Activated CD8-positive, alpha-beta T cell treated with anti-CD3 and anti-CD28 coated beads, Interleukin-2, amount 10 ng/mL, durations not matched to agents 7 days and 5 days (primary cell): ENCODE results near the gene PRXL2A. TPM values are rescaled to one million over a fixed set of nuclear protein-coding genes. Genes with fewer than 3 reads are reported as not detected.
"Not testable (repeated sequence)": the region's sequence is repeated elsewhere in the genome, so short reads cannot be mapped to it uniquely, and the experiment has no call there.

Experiments used
- ATAC-seq: fragments of 150-1000 bp; cut with Tn5 transposase; one replicate; pipeline ENCODE4 v1.10.0; 2021; ENCODE audit warnings: moderate library complexity
- CTCF ChIA-PET: fragments of 350-600 bp; sonication (Branson Sonifier 250); formaldehyde crosslinking; loops from one replicate; lab custom pipeline; 2021; ENCODE audit warnings: antibody characterized with exemption; lab: Charles Lee
- POLR2A ChIA-PET: fragments of 350-600 bp; sonication (Branson Sonifier 250); formaldehyde crosslinking; loops from one replicate; lab custom pipeline; 2021; ENCODE audit warnings: antibody characterized with exemption; lab: Charles Lee
- DNase-seq: peaks from one replicate; pipeline ENCODE4 v3.0.0-alpha.2; 2020
- H3K27ac Mint-ChIP-seq: one replicate; pipeline ENCODE4 v1.8.0; 2021; ENCODE audit warnings: mild to moderate bottlenecking, mixed read lengths
- H3K27me3 Mint-ChIP-seq: one replicate; pipeline ENCODE4 v1.8.0; 2021; ENCODE audit warnings: low read depth, mixed read lengths
- H3K36me3 Mint-ChIP-seq: one replicate; pipeline ENCODE4 v1.8.0; 2021; ENCODE audit warnings: low read depth, mixed read lengths
- H3K4me1 Mint-ChIP-seq: one replicate; pipeline ENCODE4 v1.8.0; 2021; ENCODE audit warnings: low read depth, mixed read lengths
- H3K4me3 Mint-ChIP-seq: one replicate; pipeline ENCODE4 v1.8.0; 2021; ENCODE audit warnings: mild to moderate bottlenecking, mixed read lengths
- H3K9me3 Mint-ChIP-seq: one replicate; pipeline ENCODE4 v1.8.0; 2022; ENCODE audit warnings: mixed read lengths; ENCODE audit not compliant: insufficient read depth
- total RNA-seq, 2 experiments: library from RNA; stranded (reverse); gene quantifications; one replicate each; pipeline ENCODE4 v1.2.3, GENCODE V29; 2021

Gene PRXL2A, protein sequence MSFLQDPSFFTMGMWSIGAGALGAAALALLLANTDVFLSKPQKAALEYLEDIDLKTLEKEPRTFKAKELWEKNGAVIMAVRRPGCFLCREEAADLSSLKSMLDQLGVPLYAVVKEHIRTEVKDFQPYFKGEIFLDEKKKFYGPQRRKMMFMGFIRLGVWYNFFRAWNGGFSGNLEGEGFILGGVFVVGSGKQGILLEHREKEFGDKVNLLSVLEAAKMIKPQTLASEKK
- total RNA-seq: 10 to 100 TPM; 14.9 to 15.3 TPM

DNA sequence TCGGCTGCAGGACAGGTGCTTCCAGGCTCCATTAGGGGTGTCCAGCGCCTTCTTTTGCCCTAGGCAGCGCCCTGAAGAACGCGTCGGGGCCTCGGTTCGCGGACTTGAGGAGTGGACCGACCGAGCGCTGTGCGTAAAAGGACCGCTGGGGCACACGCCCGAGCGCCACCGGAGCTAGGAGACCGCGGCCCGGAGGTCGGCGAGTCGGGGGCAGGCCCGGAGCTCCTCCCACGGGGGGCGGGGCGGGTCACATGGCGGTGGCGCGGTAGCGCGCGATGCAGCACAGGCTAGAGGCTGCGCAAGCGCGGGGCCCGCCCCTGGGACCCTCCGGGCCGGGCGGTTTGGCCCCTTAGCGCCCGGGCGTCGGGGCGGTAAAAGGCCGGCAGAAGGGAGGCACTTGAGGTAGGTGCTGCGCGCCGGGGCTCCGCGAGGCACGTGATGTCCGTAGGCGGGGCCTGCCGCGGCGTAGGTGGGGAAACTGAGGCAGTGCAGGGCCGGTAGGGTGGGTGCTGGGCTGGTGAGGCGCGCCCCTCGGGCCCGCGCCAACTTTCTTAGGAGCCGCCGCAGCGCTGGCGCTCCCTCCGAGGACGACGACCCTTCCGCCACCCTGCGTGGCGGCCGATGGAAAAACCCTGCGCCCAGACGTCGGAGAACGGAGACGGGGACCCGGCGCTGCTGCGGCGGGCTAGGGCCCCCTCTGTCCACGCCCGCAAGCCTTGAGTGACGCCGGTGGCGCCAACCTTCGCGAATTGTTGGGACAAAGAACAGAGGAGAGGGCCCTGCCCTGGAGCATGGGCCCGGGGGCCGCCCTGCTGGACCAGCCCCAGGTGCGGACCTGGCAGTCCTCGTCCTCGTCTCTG, at the start of gene PRXL2A:
Gene PRXL2A (plus strand): TSS at position 310 of the 860 bp plus-strand sequence. CDS start 11,917 bp downstream, outside the sequence.
- Mint-ChIP-seq H3K36me3 (peaks cover 2% of the 10 kb centered on the region), H3K27ac (peak within 1 kb of the TSS; percentile 65), H3K4me3 (peak within 1 kb of the TSS; percentile 72), H3K27me3 (peaks cover 10% of the 10 kb centered on the region), H3K4me1 (peaks cover 26% of the 10 kb centered on the region), H3K9me3 (no peaks in the 10 kb centered on the region)
- ATAC-seq (peak; percentile 97), DNase-seq (peak; percentile 88)
- ChIA-PET POLR2A (interaction anchor here (0.6 to 0.7 kb wide), 2 partner anchors 14 to 578 kb away, joined by 3 to 4 read pairs; no protein-coding TSS in a partner anchor), CTCF (interaction anchor here (0.8 to 3.9 kb wide), 8 partner anchors 13 to 128 kb away, joined by 3 to 32 read pairs (median 7); no protein-coding TSS in a partner anchor)

DNA sequence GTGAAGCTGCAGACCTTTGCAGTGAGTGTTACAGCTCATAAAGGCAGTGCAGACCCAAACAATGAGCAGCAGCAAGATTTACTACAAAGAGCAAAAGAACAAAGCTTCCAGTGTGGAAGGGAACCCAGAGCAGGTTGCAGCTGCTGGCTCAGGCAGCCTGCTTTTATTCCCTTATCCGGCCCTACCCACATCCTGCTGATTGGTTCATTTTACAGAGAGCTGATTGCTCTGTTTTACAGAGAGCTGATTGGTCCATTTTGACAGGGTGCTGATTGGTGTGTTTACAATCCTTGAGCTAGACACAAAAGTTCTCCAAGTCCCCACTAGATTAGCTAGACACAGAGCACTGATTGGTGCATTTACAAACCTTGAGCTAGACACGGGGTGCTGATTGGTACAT, 49.4 kb upstream of the PRXL2A start:
- POLR2A ChIA-PET, H3K36me3 Mint-ChIP-seq, H3K27ac Mint-ChIP-seq, DNase-seq, H3K4me1 Mint-ChIP-seq, H3K9me3 Mint-ChIP-seq, ATAC-seq, H3K4me3 Mint-ChIP-seq: not testable (repeated sequence)
- peaks cover 41% of the 10 kb centered on the region for H3K27me3 Mint-ChIP-seq
- CTCF ChIA-PET: interaction anchor here (0.9 to 1.2 kb wide), 2 partner anchors 19 to 146 kb away, joined by 4 to 5 read pairs; no protein-coding TSS in a partner anchor

DNA sequence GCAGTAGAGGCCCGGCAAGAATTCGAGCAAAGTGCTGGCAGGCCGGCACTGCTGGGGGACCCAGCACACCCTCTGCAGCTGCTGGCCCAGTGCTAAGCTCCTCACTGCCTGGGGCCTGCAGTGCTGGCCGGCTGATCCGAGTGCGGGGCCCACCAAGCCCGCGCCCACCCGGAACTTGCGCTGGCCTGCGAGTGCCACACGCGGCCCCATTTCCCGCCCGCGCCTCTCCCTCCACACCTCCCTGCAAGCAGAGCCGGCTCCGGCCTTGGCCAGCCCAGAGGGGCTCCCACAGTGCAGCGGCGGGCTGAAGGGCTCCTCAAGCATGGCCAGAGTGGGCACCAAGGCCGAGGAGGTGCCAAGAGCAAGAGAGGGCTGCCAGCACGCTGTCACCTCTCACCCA, 48.7 kb upstream of the PRXL2A start:
- peaks cover 38% of the 10 kb centered on the region for H3K27me3 Mint-ChIP-seq
- DNase-seq: no peak
- no peaks in the 10 kb centered on the region for H3K36me3 Mint-ChIP-seq
- H3K9me3 Mint-ChIP-seq: no peaks in the 10 kb centered on the region
- POLR2A ChIA-PET: no interaction called here
- ATAC-seq: no peak
- no peak overlapping the region for H3K27ac Mint-ChIP-seq
- CTCF ChIA-PET: interaction anchor here (0.9 to 1.2 kb wide), 2 partner anchors 19 to 146 kb away, joined by 4 to 5 read pairs; no protein-coding TSS in a partner anchor
- no peak overlapping the region for H3K4me3 Mint-ChIP-seq
- peaks cover 10% of the 10 kb centered on the region for H3K4me1 Mint-ChIP-seq

DNA sequence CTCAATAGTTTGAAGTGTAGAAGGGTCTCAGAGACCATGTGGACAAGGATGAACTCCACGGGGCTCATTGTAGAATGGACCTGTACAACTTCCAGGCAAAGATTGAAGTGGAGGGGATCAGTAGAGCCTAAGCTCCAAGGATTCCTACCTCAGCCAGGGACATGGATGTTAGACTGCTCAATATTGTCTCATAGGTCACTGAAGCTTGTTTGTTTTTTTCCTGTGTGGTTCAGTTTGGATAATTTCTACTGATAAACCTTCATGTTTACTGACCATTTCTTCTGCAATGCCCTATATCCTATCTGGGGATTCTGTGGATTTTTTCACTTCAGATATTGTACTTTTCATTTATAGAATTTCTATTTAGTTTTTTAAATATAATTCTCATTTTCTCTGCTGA, 42.8 kb upstream of the PRXL2A start:
- no peak overlapping the region for H3K27ac Mint-ChIP-seq
- H3K9me3 Mint-ChIP-seq: peaks cover 18% of the 10 kb centered on the region
- ChIA-PET POLR2A (no interaction called here), CTCF (interaction anchor here (1.0 to 1.2 kb wide), 2 partner anchors 12 to 23 kb away, joined by 3 read pairs; no protein-coding TSS in a partner anchor)
- no peak overlapping the region for H3K4me3 Mint-ChIP-seq
- H3K36me3 Mint-ChIP-seq: no peaks in the 10 kb centered on the region
- DNase-seq: no peak
- H3K27me3 Mint-ChIP-seq: peaks cover 10% of the 10 kb centered on the region
- ATAC-seq: no peak
- H3K4me1 Mint-ChIP-seq: no peaks in the 10 kb centered on the region

DNA sequence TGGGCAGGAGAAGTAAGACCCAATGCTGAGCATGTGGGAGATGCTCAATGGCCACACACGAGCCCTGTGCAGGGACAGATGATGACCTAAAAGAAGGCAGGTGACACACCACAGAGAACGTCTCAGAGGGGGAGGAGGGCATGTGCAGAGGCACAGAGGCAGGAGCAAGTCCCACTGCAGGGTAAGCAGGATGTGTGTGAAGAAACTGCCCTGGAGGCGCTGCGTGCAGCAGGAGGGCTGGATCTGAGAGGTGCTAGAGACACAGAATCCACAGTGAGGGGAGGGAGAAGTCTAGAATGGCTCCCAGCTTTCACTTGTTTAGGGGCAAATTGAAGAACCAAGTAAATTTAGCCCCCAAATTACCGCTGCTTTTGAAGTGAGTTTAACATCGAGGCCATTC, 36.9 kb upstream of the PRXL2A start:
- Mint-ChIP-seq H3K4me1 (no peaks in the 10 kb centered on the region), H3K27ac (no peak overlapping the region), H3K36me3 (no peaks in the 10 kb centered on the region), H3K27me3 (peaks cover 2% of the 10 kb centered on the region), H3K4me3 (no peak overlapping the region), H3K9me3 (peaks cover 18% of the 10 kb centered on the region)
- POLR2A ChIA-PET: no interaction called here
- CTCF ChIA-PET: no interaction called here
- ATAC-seq (no peak), DNase-seq (no peak)

DNA sequence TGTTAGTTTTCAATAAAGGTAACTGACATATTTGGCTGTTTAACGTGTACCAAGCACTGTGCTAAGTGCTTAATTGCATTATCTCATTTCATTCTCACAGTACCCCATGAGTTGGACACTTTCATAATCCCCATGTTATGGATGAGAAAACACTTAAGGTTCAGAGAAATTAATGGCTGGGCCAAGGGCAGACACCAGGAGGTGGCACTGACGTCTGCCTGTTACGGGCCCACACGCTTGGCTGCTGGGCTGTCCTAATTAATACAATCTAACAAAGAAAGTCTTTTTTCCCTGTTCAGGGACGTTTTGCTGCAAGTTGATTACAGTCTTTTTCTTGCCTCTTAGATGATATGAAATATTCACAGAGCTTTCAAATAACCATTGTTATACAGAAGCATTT, 35.7 kb upstream of the PRXL2A start:
- ChIA-PET POLR2A (no interaction called here), CTCF (interaction anchor here (1.0 kb wide), 1 partner anchor 133 kb away, joined by 3 read pairs; no protein-coding TSS in a partner anchor)
- peaks cover 13% of the 10 kb centered on the region for H3K9me3 Mint-ChIP-seq
- ATAC-seq (no peak), DNase-seq (no peak)
- no peak overlapping the region for H3K27ac Mint-ChIP-seq
- H3K27me3 Mint-ChIP-seq: peaks cover 5% of the 10 kb centered on the region
- no peak overlapping the region for H3K4me3 Mint-ChIP-seq
- H3K4me1 Mint-ChIP-seq: no peaks in the 10 kb centered on the region
- H3K36me3 Mint-ChIP-seq: no peaks in the 10 kb centered on the region

DNA sequence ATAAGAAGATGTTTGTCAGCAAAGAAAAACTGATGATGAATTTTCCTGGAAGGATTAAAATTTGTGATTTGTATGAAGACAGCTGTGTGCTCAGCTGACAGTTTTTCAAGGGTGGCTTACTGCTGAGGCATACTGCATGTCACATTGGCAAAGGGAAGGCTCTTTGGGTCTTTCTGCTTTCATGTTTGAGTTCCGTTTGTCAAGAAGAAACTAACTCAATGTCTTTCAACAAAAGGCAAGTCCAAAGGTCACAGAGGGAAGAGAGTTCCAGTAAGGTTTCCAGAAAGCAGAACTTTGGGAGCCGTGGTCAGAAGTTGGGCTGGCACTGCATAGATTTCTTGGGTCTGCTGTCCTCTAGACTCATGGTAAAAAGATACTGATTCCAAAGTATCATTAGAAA, 34.8 kb upstream of the PRXL2A start:
- ChIA-PET POLR2A (no interaction called here), CTCF (interaction anchor here (1.0 kb wide), 1 partner anchor 132 kb away, joined by 3 read pairs; no protein-coding TSS in a partner anchor)
- H3K27me3 Mint-ChIP-seq: peaks cover 5% of the 10 kb centered on the region
- DNase-seq: no peak
- H3K9me3 Mint-ChIP-seq: peaks cover 6% of the 10 kb centered on the region
- H3K4me3 Mint-ChIP-seq: no peak overlapping the region
- H3K36me3 Mint-ChIP-seq: no peaks in the 10 kb centered on the region
- peaks cover 4% of the 10 kb centered on the region for H3K4me1 Mint-ChIP-seq
- no peak overlapping the region for H3K27ac Mint-ChIP-seq
- no peak for ATAC-seq

DNA sequence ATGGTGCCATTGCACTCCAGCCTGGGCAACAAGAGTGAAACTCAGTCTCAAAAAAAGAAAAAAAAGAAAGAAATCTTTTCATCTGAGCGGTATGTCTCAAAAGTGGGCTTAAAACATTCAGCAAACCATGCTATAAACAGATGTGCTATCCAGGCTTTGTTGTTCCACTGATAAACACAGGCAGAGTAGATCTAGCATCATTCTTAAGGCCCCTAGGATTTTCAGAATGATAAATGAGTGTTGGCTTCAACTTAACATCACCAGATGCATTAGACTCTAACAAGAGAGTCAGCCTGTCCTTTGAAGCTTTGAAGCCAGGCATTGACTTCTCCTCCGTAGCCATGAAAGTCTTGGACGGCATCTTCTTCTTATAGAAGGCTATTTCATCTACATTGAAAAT, 28.6 kb upstream of the PRXL2A start:
- POLR2A ChIA-PET: no interaction called here
- CTCF ChIA-PET: interaction anchor here (1.1 to 4.7 kb wide), 5 partner anchors 39 to 151 kb away, joined by 3 to 51 read pairs (median 7); no protein-coding TSS in a partner anchor
- no peak overlapping the region for H3K27ac Mint-ChIP-seq
- H3K36me3 Mint-ChIP-seq: no peaks in the 10 kb centered on the region
- DNase-seq: no peak
- no peak overlapping the region for H3K4me3 Mint-ChIP-seq
- H3K4me1 Mint-ChIP-seq: peaks cover 14% of the 10 kb centered on the region
- no peaks in the 10 kb centered on the region for H3K9me3 Mint-ChIP-seq
- H3K27me3 Mint-ChIP-seq: peaks cover 15% of the 10 kb centered on the region
- no peak for ATAC-seq

DNA sequence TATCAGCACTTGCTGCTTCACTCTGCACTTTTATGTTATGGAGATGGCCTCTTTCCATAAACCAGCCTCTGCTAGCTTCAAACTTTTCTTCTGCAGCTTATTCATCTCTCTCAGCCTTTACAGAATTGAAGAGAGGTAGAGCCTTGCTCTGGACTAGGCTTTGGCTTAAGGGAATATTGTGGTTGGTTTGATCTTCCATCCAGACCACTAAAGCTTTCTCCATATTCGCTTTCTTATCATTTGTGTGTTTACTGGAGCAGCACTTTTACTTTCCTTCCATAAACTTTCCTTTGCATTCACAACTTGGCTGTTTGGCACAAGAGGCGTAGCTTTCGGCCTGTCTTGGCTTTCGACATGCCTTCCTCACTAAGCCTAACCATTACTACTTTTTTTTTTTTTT, 28.2 kb upstream of the PRXL2A start:
- Mint-ChIP-seq H3K27me3 (peaks cover 15% of the 10 kb centered on the region), H3K4me3 (no peak overlapping the region), H3K4me1 (peaks cover 14% of the 10 kb centered on the region), H3K27ac (no peak overlapping the region), H3K9me3 (no peaks in the 10 kb centered on the region), H3K36me3 (no peaks in the 10 kb centered on the region)
- ATAC-seq (no peak), DNase-seq (no peak)
- POLR2A ChIA-PET: no interaction called here
- CTCF ChIA-PET: interaction anchor here (0.6 to 4.7 kb wide), 6 partner anchors 62 to 216 kb away, joined by 3 to 51 read pairs (median 4); no protein-coding TSS in a partner anchor

DNA sequence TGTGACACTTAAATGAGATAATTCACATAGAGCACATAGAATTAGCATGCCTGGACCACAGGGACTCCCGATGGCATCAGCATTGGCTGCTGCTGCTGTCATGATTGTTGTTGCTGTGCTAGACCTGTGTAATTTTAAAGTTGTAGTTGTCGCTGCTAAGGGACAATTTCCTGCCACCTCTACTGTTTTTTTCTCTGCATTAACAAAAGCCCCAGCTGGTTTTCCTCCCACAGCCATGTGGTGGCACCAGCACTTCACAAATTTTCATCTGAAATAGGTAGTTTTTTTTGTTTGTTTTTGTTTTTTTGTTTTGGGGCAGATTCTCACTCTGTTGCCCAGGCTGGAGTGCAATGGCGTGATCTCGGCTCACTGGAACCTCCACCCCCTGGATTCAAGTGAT, 25.4 kb upstream of the PRXL2A start:
- no peak overlapping the region for H3K27ac Mint-ChIP-seq
- peak; percentile 68 for ATAC-seq
- H3K4me1 Mint-ChIP-seq: peaks cover 14% of the 10 kb centered on the region
- H3K36me3 Mint-ChIP-seq: no peaks in the 10 kb centered on the region
- DNase-seq: peak; percentile 76
- no peaks in the 10 kb centered on the region for H3K9me3 Mint-ChIP-seq
- H3K4me3 Mint-ChIP-seq: no peak overlapping the region
- POLR2A ChIA-PET: no interaction called here
- H3K27me3 Mint-ChIP-seq: peaks cover 12% of the 10 kb centered on the region
- CTCF ChIA-PET: interaction anchor here (0.6 to 4.7 kb wide), 29 partner anchors 8 to 636 kb away, joined by 3 to 57 read pairs (median 3); no protein-coding TSS in a partner anchor

DNA sequence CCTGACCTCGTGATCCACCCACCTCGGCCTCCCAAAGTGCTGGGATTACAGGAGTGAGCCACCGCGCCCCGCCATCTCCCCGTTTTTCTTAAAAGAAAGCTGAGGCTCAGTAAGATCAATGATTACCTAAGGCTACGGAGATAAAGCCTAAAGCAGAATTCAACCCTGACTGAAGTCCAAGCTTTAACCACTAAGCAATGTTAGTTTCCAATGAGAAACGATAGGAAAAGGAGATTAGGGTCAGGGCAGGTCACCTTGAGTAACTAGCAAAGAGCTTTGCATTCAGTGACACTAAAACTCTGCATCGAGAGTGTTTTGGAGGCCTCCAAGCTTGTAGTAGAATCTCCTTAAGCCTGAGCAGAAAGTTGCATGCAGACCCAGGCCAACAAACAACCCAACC, 17.6 kb upstream of the PRXL2A start:
- peaks cover 3% of the 10 kb centered on the region for H3K27me3 Mint-ChIP-seq
- H3K9me3 Mint-ChIP-seq: no peaks in the 10 kb centered on the region
- no peak for DNase-seq
- H3K4me3 Mint-ChIP-seq: no peak overlapping the region
- ATAC-seq: no peak
- H3K36me3 Mint-ChIP-seq: no peaks in the 10 kb centered on the region
- H3K4me1 Mint-ChIP-seq: no peaks in the 10 kb centered on the region
- no peak overlapping the region for H3K27ac Mint-ChIP-seq
- ChIA-PET POLR2A (no interaction called here), CTCF (interaction anchor here (1.2 kb wide), 1 partner anchor 114 kb away, joined by 5 read pairs; no protein-coding TSS in a partner anchor)
